GM12878 (cell line): ENCODE data around the gene ABCD4. TPM values are rescaled to one million over a fixed set of nuclear protein-coding genes. Genes with fewer than 3 reads are reported as not detected.

Experiments
- ATAC-seq: fragments of 200-7000 bp; cut with Tn5 transposase; 3 replicates; pipeline ENCODE4 v1.9.1; 2020; ENCODE audit warnings: mild to moderate bottlenecking, moderate library complexity
- BruUV-seq: library from RNA; stranded (reverse); fragments of 400-500 nt; replicated peaks from 2 replicates; lab custom pipeline; 2021; lab: Mats Ljungman, UMichigan
- CTCF ChIA-PET: fragments of 300-600 bp; sonication (Branson Sonifier 250); formaldehyde crosslinking; extraction: SDS; loops from one replicate; lab custom pipeline; 2021; ENCODE audit warnings: inconsistent platforms; lab: Yijun Ruan, JAX
- POLR2A ChIA-PET: fragments of 350-600 bp; formaldehyde crosslinking; extraction: SDS; loops from one replicate; lab custom pipeline; 2021; ENCODE audit warnings: inconsistent platforms; lab: Charles Lee
- RAD21 ChIA-PET: fragments of 300-600 bp; sonication (Branson Sonifier 250); formaldehyde crosslinking; loops from one replicate; lab custom pipeline; 2023; ENCODE audit warnings: antibody characterized with exemption; ENCODE audit not compliant: unreplicated experiment; lab: Charles Lee
- SMC1A ChIA-PET: fragments of 300-600 bp; sonication (Branson Sonifier 250); formaldehyde crosslinking; loops from one replicate; lab custom pipeline; 2023; ENCODE audit not compliant: unreplicated experiment, uncharacterized antibody; lab: Charles Lee
- DNase-seq: peaks from one replicate; pipeline ENCODE4 v3.0.0-alpha.2; 2011; ENCODE audit warnings: low read depth, low spot score
- FAIRE-seq: peaks from 3 replicates; lab custom pipeline; 2011; peaks lifted over from hg19 to GRCh38; lab: Jason Lieb, UNC
- H2AFZ ChIP-seq: 2 replicates; pipeline ENCODE4 v1.6.0; 2011; ENCODE audit warnings: low read depth, low read length, control low read depth; ENCODE audit not compliant: control insufficient read depth
- H3K27ac ChIP-seq: 2 replicates; pipeline ENCODE4 v1.5.1; 2011; ENCODE audit warnings: control low read depth; ENCODE audit not compliant: control insufficient read depth, insufficient read depth
- H3K27me3 ChIP-seq, 2 experiments: replicated peaks in 1 of 2; 2 replicates each; pipeline versions ENCODE4 v1.6.0 to v1.6.1; 2011; ENCODE audit warnings: low read length in 1 of 2; ENCODE audit not compliant: control insufficient read depth in 2 of 2, insufficient read depth in 2 of 2
- H3K36me3 ChIP-seq, 2 experiments: 2 replicates each; pipeline ENCODE4 v1.5.1; 2011; ENCODE audit warnings: low read length in 1 of 2; ENCODE audit not compliant: control insufficient read depth in 2 of 2, insufficient read depth in 2 of 2
- H3K4me1 ChIP-seq: 2 replicates; pipeline ENCODE4 v1.6.1; 2011; ENCODE audit warnings: mild to moderate bottlenecking, low read length, moderate library complexity, mixed read lengths; ENCODE audit not compliant: control insufficient read depth, insufficient read depth
- H3K4me2 ChIP-seq: 2 replicates; pipeline ENCODE4 v1.6.0; 2011; ENCODE audit warnings: control low read depth; ENCODE audit not compliant: control insufficient read depth, insufficient read depth
- H3K4me3 ChIP-seq: fragments of 200-600 bp; sonication (generic); 2 replicates; pipeline ENCODE4 v1.5.1; 2016
- H3K79me2 ChIP-seq: 2 replicates; pipeline ENCODE4 v1.6.0; 2011; ENCODE audit warnings: low read length; ENCODE audit not compliant: control insufficient read depth, insufficient read depth
- H3K9ac ChIP-seq: 2 replicates; pipeline ENCODE4 v1.8.0; 2011; ENCODE audit warnings: low read length, control low read depth, mixed read lengths; ENCODE audit not compliant: control insufficient read depth, insufficient read depth
- H3K9me3 ChIP-seq: replicated peaks from 3 replicates; pipeline ENCODE4 v1.5.1; 2011; ENCODE audit warnings: mild to moderate bottlenecking, low read length; ENCODE audit not compliant: control insufficient read depth, insufficient read depth
- H4K20me1 ChIP-seq: 2 replicates; pipeline ENCODE4 v1.6.0; 2011; ENCODE audit not compliant: control insufficient read depth, insufficient read depth
- CHD2 ChIP-seq: IDR thresholded peaks from 2 replicates; pipeline ENCODE4 v1.6.1; 2011; ENCODE audit warnings: low read depth, low read length, improper control_type of control experiment, borderline replicate concordance
- CREM ChIP-seq: IDR thresholded peaks from 2 replicates; pipeline ENCODE4 v1.6.1; 2014; ENCODE audit warnings: antibody characterized with exemption, low read depth
- EED ChIP-seq: sonication (generic); IDR thresholded peaks from 2 replicates; pipeline ENCODE4 v1.6.1; 2016; ENCODE audit warnings: antibody characterized with exemption, low read depth
- FOXK2 ChIP-seq: fragments of 450-650 bp; IDR thresholded peaks from 2 replicates; pipeline ENCODE4 v1.6.1; 2017; ENCODE audit warnings: mild to moderate bottlenecking, moderate library complexity
- HDAC6 ChIP-seq: fragments of 200-600 bp; sonication (generic); IDR thresholded peaks from one replicate; pipeline ENCODE4 v1.8.0; 2017; ENCODE audit warnings: antibody characterized with exemption; ENCODE audit not compliant: unreplicated experiment
- KDM1A ChIP-seq: fragments of 200-600 bp; sonication (generic); IDR thresholded peaks from 2 replicates; pipeline ENCODE4 v1.6.1; 2016; ENCODE audit warnings: borderline replicate concordance
- MXI1 ChIP-seq: fragments of 150-350 bp; IDR thresholded peaks from 2 replicates; pipeline ENCODE4 v1.6.1; 2011; ENCODE audit warnings: low read depth, mild to moderate bottlenecking, inconsistent platforms, low read length, improper control_type of control experiment
- NBN ChIP-seq: fragments of 450-650 bp; IDR thresholded peaks from 2 replicates; pipeline ENCODE4 v1.6.1; 2016
- NFYB ChIP-seq: IDR thresholded peaks from 2 replicates; pipeline ENCODE4 v1.6.1; 2011; ENCODE audit warnings: low read depth, mild to moderate bottlenecking, low read length, improper control_type of control experiment, moderate library complexity; ENCODE audit not compliant: insufficient read depth
- PAX8 ChIP-seq: fragments of 450-650 bp; IDR thresholded peaks from 2 replicates; pipeline ENCODE4 v1.6.1; 2017; ENCODE audit warnings: mild to moderate bottlenecking, moderate library complexity
- SMC3 ChIP-seq: IDR thresholded peaks from 2 replicates; pipeline ENCODE4 v1.6.1; 2011; ENCODE audit warnings: low read length, improper control_type of control experiment, borderline replicate concordance
- TCF7 ChIP-seq: IDR thresholded peaks from 2 replicates; pipeline ENCODE4 v1.6.1; 2014; ENCODE audit warnings: antibody characterized with exemption, borderline replicate concordance
- ZNF207 ChIP-seq: fragments of 450-650 bp; IDR thresholded peaks from 2 replicates; pipeline ENCODE4 v1.6.1; 2014; ENCODE audit warnings: antibody characterized with exemption, mild to moderate bottlenecking, borderline replicate concordance
- ZZZ3 ChIP-seq: IDR thresholded peaks from 2 replicates; pipeline ENCODE4 v1.6.1; 2011; ENCODE audit warnings: low read depth; ENCODE audit not compliant: control insufficient read depth, insufficient read length
- WGBS: methylation state at CpG from one replicate; pipeline ENCODE4 v1.1.6; 2016; ENCODE audit warnings: low lambda C conversion rate; ENCODE audit not compliant: insufficient replicate concordance, insufficient coverage; ENCODE audit errors: missing lambda C conversion rate; 5-methylcytosine and 5-hydroxymethylcytosine counted together
- in situ Hi-C: fragments of 300-500 bp; cut with MboI; formaldehyde crosslinking; loops from 9 replicates; pipeline ENCODE4 v1.14.3; 2018; ENCODE audit warnings: mixed read lengths
- intact Hi-C: fragments of 100-400 bp; cut with micrococcal nuclease; formaldehyde crosslinking; loops from one replicate; pipeline ENCODE4 v1.14.2; 2022; ENCODE audit not compliant: unreplicated experiment
- polyA plus RNA-seq, 11 experiments: library from polyadenylated mRNA; depleted of rRNA in 4 of 11; unstranded in 6 of 11; stranded (reverse) in 5 of 11; fragments of >200 nt; fragmentation: Nextera tagmentation in 4 of 11; fragmentation: Illumina TruSeq in 1 of 11; extraction: Ambion mirVana in 4 of 11; extraction: Trizol in 1 of 11; gene quantifications; 1 replicate in 1 of 11; 2 replicates in 10 of 11; pipeline versions ENCODE4 v1.2.1 to v1.2.3, GENCODE V29; 2011 to 2016; ENCODE audit warnings: inconsistent platforms in 2 of 11, missing spikeins in 2 of 11, low read depth in 1 of 11
- total RNA-seq, 4 experiments: library from RNA; depleted of rRNA in 3 of 4; stranded (reverse); fragments of >200 nt in 3 of 4; fragmentation: Illumina TruSeq in 1 of 4; extraction: Trizol in 1 of 4; gene quantifications; 2 replicates each; pipeline versions ENCODE4 v1.2.1 to v1.2.3, GENCODE V29; 2013 to 2021
- TF ChIP-seq, protein P1 (sequence below): IDR thresholded peaks from 2 replicates; pipeline ENCODE4 v1.6.1; 2012; ENCODE audit warnings: low read depth, low read length, improper control_type of control experiment
- TF ChIP-seq, protein P2 (sequence below): IDR thresholded peaks from 2 replicates; pipeline ENCODE4 v1.6.1; 2012; ENCODE audit warnings: mild to moderate bottlenecking, low read depth, low read length
- TF ChIP-seq, protein P3 (sequence below): fragments of 150-350 bp; IDR thresholded peaks from 2 replicates; pipeline ENCODE4 v1.6.1; 2016; ENCODE audit warnings: low read depth, low read length

Gene ABCD4
- total and polyA plus RNA-seq, 10 of the 15 experiments (the other 5 are each of a cell fraction or from before 2014, with no cell fraction given), result 5.7 to 29.5 (median 23.4) TPM

DNA sequence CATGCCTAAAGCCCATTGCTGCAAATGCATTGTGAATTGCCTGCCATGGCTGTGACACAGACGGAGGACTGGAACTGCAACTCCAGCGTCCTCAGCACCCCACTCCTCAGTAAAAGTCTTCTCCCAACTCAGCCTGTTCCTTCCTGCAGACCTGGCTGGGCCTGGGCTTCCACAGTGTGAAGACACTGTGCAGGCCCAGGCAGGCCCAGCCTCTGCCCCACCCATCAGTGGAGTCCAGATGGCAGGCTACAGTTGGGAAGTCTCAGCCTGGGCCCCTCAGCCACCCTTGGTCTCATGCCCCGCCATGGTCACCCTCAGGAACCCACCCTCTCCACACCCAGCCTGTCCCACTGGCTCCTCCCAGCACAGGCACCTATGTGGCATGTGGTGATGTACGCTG is 41.4 kb downstream of the ABCD4 start:
- ATAC-seq, result no peak
- intact Hi-C loops, result no loop called here
- WGBS, result 24% methylated on average over 4 of the region's 4 CpGs
- RAD21 ChIA-PET, result no interaction called here
- Histone ChIP-seq H3K27ac (no peak overlapping the region), H3K9ac (no peak overlapping the region), H3K4me1 (peaks cover 6% of the 10 kb centered on the region), H3K27me3 (peaks cover 3 to 4% of the 10 kb centered on the region in 2 experiments; a peak in 3 of 4 replicates), H3K4me3 (no peak overlapping the region), H4K20me1 (no peaks in the 10 kb centered on the region), H3K79me2 (no peaks in the 10 kb centered on the region), H3K4me2 (no peak overlapping the region), H2AFZ (no peak overlapping the region), H3K36me3 (no peaks in the 10 kb centered on the region), H3K9me3 (no peaks in the 10 kb centered on the region)
- SMC1A ChIA-PET, result no interaction called here
- POLR2A ChIA-PET, result no interaction called here
- CTCF ChIA-PET, result no interaction called here
- TF ChIP-seq, protein P1, sequence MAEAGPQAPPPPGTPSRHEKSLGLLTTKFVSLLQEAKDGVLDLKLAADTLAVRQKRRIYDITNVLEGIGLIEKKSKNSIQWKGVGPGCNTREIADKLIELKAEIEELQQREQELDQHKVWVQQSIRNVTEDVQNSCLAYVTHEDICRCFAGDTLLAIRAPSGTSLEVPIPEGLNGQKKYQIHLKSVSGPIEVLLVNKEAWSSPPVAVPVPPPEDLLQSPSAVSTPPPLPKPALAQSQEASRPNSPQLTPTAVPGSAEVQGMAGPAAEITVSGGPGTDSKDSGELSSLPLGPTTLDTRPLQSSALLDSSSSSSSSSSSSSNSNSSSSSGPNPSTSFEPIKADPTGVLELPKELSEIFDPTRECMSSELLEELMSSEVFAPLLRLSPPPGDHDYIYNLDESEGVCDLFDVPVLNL, result no peak
- TF ChIP-seq PAX8, result no peak
- no peak for TF ChIP-seq NBN
- no peak for TF ChIP-seq FOXK2
- TF ChIP-seq EED, result no peak
- TF ChIP-seq CHD2, result no peak
- no peak for TF ChIP-seq NFYB
- TF ChIP-seq, protein P2, sequence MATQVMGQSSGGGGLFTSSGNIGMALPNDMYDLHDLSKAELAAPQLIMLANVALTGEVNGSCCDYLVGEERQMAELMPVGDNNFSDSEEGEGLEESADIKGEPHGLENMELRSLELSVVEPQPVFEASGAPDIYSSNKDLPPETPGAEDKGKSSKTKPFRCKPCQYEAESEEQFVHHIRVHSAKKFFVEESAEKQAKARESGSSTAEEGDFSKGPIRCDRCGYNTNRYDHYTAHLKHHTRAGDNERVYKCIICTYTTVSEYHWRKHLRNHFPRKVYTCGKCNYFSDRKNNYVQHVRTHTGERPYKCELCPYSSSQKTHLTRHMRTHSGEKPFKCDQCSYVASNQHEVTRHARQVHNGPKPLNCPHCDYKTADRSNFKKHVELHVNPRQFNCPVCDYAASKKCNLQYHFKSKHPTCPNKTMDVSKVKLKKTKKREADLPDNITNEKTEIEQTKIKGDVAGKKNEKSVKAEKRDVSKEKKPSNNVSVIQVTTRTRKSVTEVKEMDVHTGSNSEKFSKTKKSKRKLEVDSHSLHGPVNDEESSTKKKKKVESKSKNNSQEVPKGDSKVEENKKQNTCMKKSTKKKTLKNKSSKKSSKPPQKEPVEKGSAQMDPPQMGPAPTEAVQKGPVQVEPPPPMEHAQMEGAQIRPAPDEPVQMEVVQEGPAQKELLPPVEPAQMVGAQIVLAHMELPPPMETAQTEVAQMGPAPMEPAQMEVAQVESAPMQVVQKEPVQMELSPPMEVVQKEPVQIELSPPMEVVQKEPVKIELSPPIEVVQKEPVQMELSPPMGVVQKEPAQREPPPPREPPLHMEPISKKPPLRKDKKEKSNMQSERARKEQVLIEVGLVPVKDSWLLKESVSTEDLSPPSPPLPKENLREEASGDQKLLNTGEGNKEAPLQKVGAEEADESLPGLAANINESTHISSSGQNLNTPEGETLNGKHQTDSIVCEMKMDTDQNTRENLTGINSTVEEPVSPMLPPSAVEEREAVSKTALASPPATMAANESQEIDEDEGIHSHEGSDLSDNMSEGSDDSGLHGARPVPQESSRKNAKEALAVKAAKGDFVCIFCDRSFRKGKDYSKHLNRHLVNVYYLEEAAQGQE, result no peak
- TF ChIP-seq TCF7, result no peak
- no peak for TF ChIP-seq KDM1A
- no peak for TF ChIP-seq SMC3
- TF ChIP-seq, protein P3, sequence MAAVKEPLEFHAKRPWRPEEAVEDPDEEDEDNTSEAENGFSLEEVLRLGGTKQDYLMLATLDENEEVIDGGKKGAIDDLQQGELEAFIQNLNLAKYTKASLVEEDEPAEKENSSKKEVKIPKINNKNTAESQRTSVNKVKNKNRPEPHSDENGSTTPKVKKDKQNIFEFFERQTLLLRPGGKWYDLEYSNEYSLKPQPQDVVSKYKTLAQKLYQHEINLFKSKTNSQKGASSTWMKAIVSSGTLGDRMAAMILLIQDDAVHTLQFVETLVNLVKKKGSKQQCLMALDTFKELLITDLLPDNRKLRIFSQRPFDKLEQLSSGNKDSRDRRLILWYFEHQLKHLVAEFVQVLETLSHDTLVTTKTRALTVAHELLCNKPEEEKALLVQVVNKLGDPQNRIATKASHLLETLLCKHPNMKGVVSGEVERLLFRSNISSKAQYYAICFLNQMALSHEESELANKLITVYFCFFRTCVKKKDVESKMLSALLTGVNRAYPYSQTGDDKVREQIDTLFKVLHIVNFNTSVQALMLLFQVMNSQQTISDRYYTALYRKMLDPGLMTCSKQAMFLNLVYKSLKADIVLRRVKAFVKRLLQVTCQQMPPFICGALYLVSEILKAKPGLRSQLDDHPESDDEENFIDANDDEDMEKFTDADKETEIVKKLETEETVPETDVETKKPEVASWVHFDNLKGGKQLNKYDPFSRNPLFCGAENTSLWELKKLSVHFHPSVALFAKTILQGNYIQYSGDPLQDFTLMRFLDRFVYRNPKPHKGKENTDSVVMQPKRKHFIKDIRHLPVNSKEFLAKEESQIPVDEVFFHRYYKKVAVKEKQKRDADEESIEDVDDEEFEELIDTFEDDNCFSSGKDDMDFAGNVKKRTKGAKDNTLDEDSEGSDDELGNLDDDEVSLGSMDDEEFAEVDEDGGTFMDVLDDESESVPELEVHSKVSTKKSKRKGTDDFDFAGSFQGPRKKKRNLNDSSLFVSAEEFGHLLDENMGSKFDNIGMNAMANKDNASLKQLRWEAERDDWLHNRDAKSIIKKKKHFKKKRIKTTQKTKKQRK, result no peak
- TF ChIP-seq ZNF207, result no peak
- no peak for TF ChIP-seq CREM
- no peak for TF ChIP-seq MXI1
- TF ChIP-seq HDAC6, result no peak
- no peak for TF ChIP-seq ZZZ3
- DNase-seq, result no peak
- no peak for FAIRE-seq
- in situ Hi-C loops, result no loop called here
- BruUV-seq, result no TSS peak
